ENCODE results near the gene POLE.

DNA sequence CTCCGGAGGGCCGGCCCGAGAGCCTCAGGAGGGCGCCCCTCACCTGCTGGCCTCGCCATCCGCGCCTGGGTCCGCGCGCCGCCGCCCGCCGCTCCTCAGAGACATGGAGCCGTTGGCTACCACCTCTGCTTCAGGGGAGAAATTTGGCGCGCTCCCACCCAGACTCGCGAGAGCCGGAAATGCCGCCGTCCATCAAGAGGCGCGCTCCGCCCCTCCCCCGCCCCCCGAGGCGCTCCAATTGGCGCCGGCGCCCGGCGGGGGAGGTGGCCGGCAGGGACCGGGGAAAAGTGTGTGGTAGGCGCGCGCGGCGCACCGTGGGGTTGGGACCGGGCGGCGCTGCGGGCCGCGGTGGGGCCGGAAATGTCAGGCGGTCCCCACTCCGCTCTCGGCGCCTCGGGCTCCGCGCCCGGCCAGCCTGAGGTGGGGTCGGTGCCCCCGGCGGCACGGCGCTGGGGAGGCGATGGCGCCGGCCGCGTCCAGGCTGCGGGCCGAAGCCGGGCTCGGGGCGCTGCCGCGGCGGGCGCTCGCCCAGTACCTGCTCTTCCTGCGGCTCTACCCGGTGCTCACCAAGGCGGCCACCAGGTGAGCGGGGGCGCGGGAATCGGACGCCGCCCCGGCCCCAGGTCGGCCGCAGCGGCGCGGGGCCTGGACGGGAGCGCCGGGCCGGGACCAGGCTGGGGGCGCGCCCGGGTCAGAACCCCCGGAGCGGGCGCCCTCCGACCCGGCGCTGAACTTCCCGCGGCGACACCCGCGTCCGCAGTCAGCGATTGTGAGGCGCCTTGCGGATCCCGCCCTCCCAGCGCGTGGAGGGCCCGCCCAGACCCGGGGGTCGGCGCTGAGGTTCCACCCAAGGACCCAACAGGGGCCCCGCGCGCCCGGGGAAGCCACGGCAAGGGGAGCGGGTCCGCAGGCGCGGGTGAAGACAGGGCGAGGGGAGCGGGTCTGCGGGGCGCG lies at the start of gene POLE, which contains the start of gene PXMP2:
- TF ChIP-seq MYBL2 (IDR thresholded peaks at IDR 0.05; ENCODE audit: low read depth) (no peak), MYBL2 (CRISPR knock-in tag; IDR thresholded peaks at IDR 0.05; ENCODE audit: borderline replicate concordance) (no peak), HCFC1 (IDR thresholded peaks at IDR 0.05; ENCODE audit: low read depth, low read length) (peak; percentile 66), ZZZ3 (IDR thresholded peaks at IDR 0.05) (no peak), ATF7 (IDR thresholded peaks at IDR 0.05) (peak; percentile 67), POLR2A (conservative IDR thresholded peaks at IDR 0.05) (peak; percentile 81), ZNF347 (CRISPR knock-in tag; IDR thresholded peaks at IDR 0.05; ENCODE audit: low read depth) (no peak), HDAC1 (IDR thresholded peaks at IDR 0.05) (no peak), POLR2AphosphoS5 (IDR thresholded peaks at IDR 0.05; ENCODE audit: control insufficient read depth, insufficient read depth, low read depth, low read length) (peak; percentile 86), RBBP5 (IDR thresholded peaks at IDR 0.05; ENCODE audit: borderline replicate concordance, insufficient read depth, low read length, poor library complexity, severe bottlenecking) (peak; percentile 76)
- TF ChIP-seq, protein P1, sequence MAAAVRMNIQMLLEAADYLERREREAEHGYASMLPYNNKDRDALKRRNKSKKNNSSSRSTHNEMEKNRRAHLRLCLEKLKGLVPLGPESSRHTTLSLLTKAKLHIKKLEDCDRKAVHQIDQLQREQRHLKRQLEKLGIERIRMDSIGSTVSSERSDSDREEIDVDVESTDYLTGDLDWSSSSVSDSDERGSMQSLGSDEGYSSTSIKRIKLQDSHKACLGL (CRISPR knock-in tag; IDR thresholded peaks at IDR 0.05; ENCODE audit: borderline replicate concordance, poor library complexity, severe bottlenecking), result no peak
